Esophagus muscularis mucosa (tissue), 4 donors: ENCODE data around the gene SMIM21. TPM values are rescaled to one million over a fixed set of nuclear protein-coding genes. Genes with fewer than 3 reads are reported as not detected.

Experiments
- DNase-seq: peaks from one replicate; pipeline ENCODE4 v3.0.0-alpha.2; 2017; ENCODE audit errors: extremely low spot score
- H3K27ac ChIP-seq, 4 donors: fragments of 200-600 bp; sonication (generic); replicated peaks in 1 of 4; 1 replicate in 3 of 4; 2 replicates in 1 of 4; pipeline ENCODE4 v1.5.1; 2016 to 2019; ENCODE audit warnings: mild to moderate bottlenecking in 1 of 4
- H3K27me3 ChIP-seq, 4 donors: fragments of 200-600 bp; sonication (generic); one replicate each; pipeline versions ENCODE4 v1.5.1 to v1.6.0; 2016 to 2019
- H3K36me3 ChIP-seq, 4 donors: fragments of 200-600 bp; sonication (generic); one replicate each; pipeline ENCODE4 v1.5.1; 2016 to 2019
- H3K4me1 ChIP-seq, 4 donors: fragments of 200-600 bp; sonication (generic); one replicate each; pipeline ENCODE4 v1.5.1; 2016 to 2019
- H3K4me3 ChIP-seq, 4 donors: fragments of 200-600 bp; sonication (generic); 1 replicate in 2 of 4; 2 replicates in 2 of 4; pipeline ENCODE4 v1.5.1; 2016 to 2019; ENCODE audit warnings: mild to moderate bottlenecking in 4 of 4, moderate library complexity in 1 of 4
- H3K9me3 ChIP-seq, 4 donors: fragments of 200-600 bp; sonication (generic); 1 replicate in 3 of 4; 2 replicates in 1 of 4; pipeline ENCODE4 v1.5.1; 2016 to 2019
- CTCF ChIP-seq, 3 experiments: fragments of 200-600 bp in 2 of 3; fragments of 450-650 bp in 1 of 3; sonication (generic) in 2 of 3; IDR thresholded peaks; one replicate each; pipeline ENCODE4 v1.5.1; 2017 to 2019; ENCODE audit warnings: antibody characterized with exemption in 3 of 3, mild to moderate bottlenecking in 2 of 3, moderate library complexity in 1 of 3
- EP300 ChIP-seq: sonication (generic); formaldehyde crosslinking; IDR thresholded peaks from one replicate; pipeline ENCODE4 v1.6.1; 2017; ENCODE audit warnings: antibody characterized with exemption
- POLR2A ChIP-seq: fragments of 450-650 bp; IDR thresholded peaks from one replicate; pipeline ENCODE4 v1.6.1; 2017; ENCODE audit warnings: antibody characterized with exemption, moderate library complexity, mild to moderate bottlenecking, low read depth
- POLR2AphosphoS5 ChIP-seq, 2 donors: sonication (generic); formaldehyde crosslinking; IDR thresholded peaks; one replicate each; pipeline ENCODE4 v1.6.1; 2017; ENCODE audit warnings: antibody characterized with exemption in 2 of 2
- WGBS: methylation state at CpG from one replicate; pipeline ENCODE4 v1.1.5; 2018; 5-methylcytosine and 5-hydroxymethylcytosine counted together
- intact Hi-C: fragments of 100-400 bp; cut with DNase I; formaldehyde crosslinking; loops from one replicate; pipeline ENCODE4 v1.15.1; 2023
- total RNA-seq, 4 donors: library from RNA; depleted of rRNA; stranded (reverse); fragments of >200 nt; gene quantifications; one replicate each; pipeline versions ENCODE4 v1.1.0 to v1.2.1, GENCODE V29; 2016

Gene SMIM21
- total RNA-seq, 4 donors from 2014 or later, result not detected

GRCh38 chr18:75390854-75391253 lies 36.6 kb downstream of the SMIM21 start:
- peaks cover 0 to 4% (median 0%) of the 10 kb centered on the region in 4 donors for H3K27me3 ChIP-seq
- WGBS, result 58% methylated on average over 2 of the region's 2 CpGs
- H3K27ac ChIP-seq, result no peak overlapping the region

GRCh38 chr18:75384144-75384543 lies 43.4 kb downstream of the SMIM21 start:
- DNase-seq, result no peak
- no peaks in the 10 kb centered on the region for H3K36me3 ChIP-seq
- WGBS, result 59% methylated on average over 4 of the region's 4 CpGs
- TF ChIP-seq CTCF (IDR thresholded peaks at IDR 0.05) (no peak), POLR2AphosphoS5 (IDR thresholded peaks at IDR 0.05) (no peak), EP300 (no peak), POLR2A (no peak)
- H3K27me3 ChIP-seq, result no peaks in the 10 kb centered on the region
- intact Hi-C loops, result no loop called here
- H3K9me3 ChIP-seq, result no peaks in the 10 kb centered on the region
- H3K27ac ChIP-seq, result no peak overlapping the region
- no peak overlapping the region for H3K4me3 ChIP-seq
- no peaks in the 10 kb centered on the region for H3K4me1 ChIP-seq

More at GRCh38 chr18:75390854-75391253, 36.6 kb downstream of the SMIM21 start:
- TF ChIP-seq POLR2AphosphoS5 (IDR thresholded peaks at IDR 0.05) (no peak), EP300 (no peak), POLR2A (no peak), CTCF (IDR thresholded peaks at IDR 0.05) (no peak)
- Histone ChIP-seq H3K36me3 (no peaks in the 10 kb centered on the region), H3K9me3 (no peaks in the 10 kb centered on the region), H3K4me3 (peak overlapping the region in 1 of 4 donors; percentile 5), H3K4me1 (peaks cover 0 to 4% (median 0%) of the 10 kb centered on the region in 4 donors)
- intact Hi-C loops, result no loop called here
- DNase-seq, result no peak

GRCh38 chr18:75378376-75379315 lies 48.9 kb downstream of the SMIM21 start:
- DNase-seq, result no peak
- 73% methylated on average over 22 of the region's 22 CpGs for WGBS
- H3K9me3 ChIP-seq, result no peaks in the 10 kb centered on the region
- H3K27ac ChIP-seq, result no peak overlapping the region
- H3K4me1 ChIP-seq, result no peaks in the 10 kb centered on the region
- H3K27me3 ChIP-seq, result no peaks in the 10 kb centered on the region
- no peak overlapping the region for H3K4me3 ChIP-seq
- intact Hi-C loops, result no loop called here
- TF ChIP-seq CTCF (IDR thresholded peaks at IDR 0.05) (no peak), POLR2AphosphoS5 (IDR thresholded peaks at IDR 0.05) (no peak), POLR2A (no peak), EP300 (no peak)
- H3K36me3 ChIP-seq, result no peaks in the 10 kb centered on the region

- no peak overlapping the region for H3K27ac ChIP-seq
- no peaks in the 10 kb centered on the region for H3K9me3 ChIP-seq
- no peaks in the 10 kb centered on the region for H3K27me3 ChIP-seq
- intact Hi-C loops, result no loop called here
- H3K4me3 ChIP-seq, result no peak overlapping the region
- no peaks in the 10 kb centered on the region for H3K4me1 ChIP-seq
- 89% methylated on average over 10 of the region's 10 CpGs for WGBS
- H3K36me3 ChIP-seq, result no peaks in the 10 kb centered on the region
- TF ChIP-seq POLR2AphosphoS5 (IDR thresholded peaks at IDR 0.05) (no peak), EP300 (no peak), CTCF (IDR thresholded peaks at IDR 0.05) (no peak), POLR2A (no peak)
- no peak for DNase-seq
Observed at GRCh38 chr18:75377926-75378325, 49.6 kb downstream of the SMIM21 start.
